ENCODE data around the gene RUNDC1. TPM values are rescaled to one million over a fixed set of nuclear protein-coding genes. Genes with fewer than 3 reads are reported as not detected.
A peak's percentile ranks its signal among the peaks of the same experiment; 100 is the strongest.

RUNDC1 gene
- total RNA-seq, 1 donor from 2014 or later: 13.3 TPM

GRCh38 chr17:43020030-43020621 is 39.8 kb downstream of the RUNDC1 start:
- no peak for DNase-seq

- no peak for DNase-seq
Measured at GRCh38 chr17:43020789-43021740, 40.7 kb downstream of the RUNDC1 start.

GRCh38 chr17:43021741-43022512 is 41.6 kb downstream of the RUNDC1 start, which contains the start of gene VAT1:
Gene VAT1, minus strand, starts transcription at chr17:43022385. Its CDS starts 63 bp downstream, at chr17:43022322.
- peak; percentile 62 for DNase-seq

GRCh38 chr17:43024407-43025289 is 44.3 kb downstream of the RUNDC1 start, which contains the start of gene RND2:
Gene RND2, plus strand, starts transcription at chr17:43025231. Its CDS starts 117 bp downstream, at chr17:43025348.
- peak; percentile 82 for DNase-seq

GRCh38 chr17:43025290-43025657 is 44.9 kb downstream of the RUNDC1 start:
- DNase-seq: no peak

- DNase-seq: no peak
Measured at GRCh38 chr17:43025766-43026537, 45.6 kb downstream of the RUNDC1 start.

GRCh38 chr17:43026595-43026994 is 46.2 kb downstream of the RUNDC1 start:
- DNase-seq: no peak

GRCh38 chr17:43027091-43028032 is 47.0 kb downstream of the RUNDC1 start:
- no peak for DNase-seq

- DNase-seq: no peak
Measured at GRCh38 chr17:43028221-43028861, 48.0 kb downstream of the RUNDC1 start.

- no peak for DNase-seq
Measured at GRCh38 chr17:43030137-43030767, 49.9 kb downstream of the RUNDC1 start.

GRCh38 chr17:43031666-43032065 is 51.3 kb downstream of the RUNDC1 start:
- no peak for DNase-seq

- no peak for DNase-seq
Measured at GRCh38 chr17:43033948-43034881, 53.9 kb downstream of the RUNDC1 start.

- DNase-seq: no peak
Measured at GRCh38 chr17:43034894-43035293, 54.5 kb downstream of the RUNDC1 start.

GRCh38 chr17:43039646-43040045 is 59.3 kb downstream of the RUNDC1 start:
- no peak for DNase-seq

- no peak for DNase-seq
Measured at GRCh38 chr17:43040655-43041054, 60.3 kb downstream of the RUNDC1 start.

- no peak for DNase-seq
Measured at GRCh38 chr17:43042025-43042628, 61.8 kb downstream of the RUNDC1 start.
